Stimulated activated CD4-positive, alpha-beta T cell treated with anti-CD3 and anti-CD28 coated beads, Interleukin-1b, Interleukin-23, amount 100 ng/mL, for 1 hour (primary cell): ENCODE measurements around the gene HBB.

Experiments used
- DNase-seq, 2 donors: peaks; one replicate each; pipeline ENCODE4 v3.0.0-alpha.2; 2020; ENCODE audit warnings: low read depth in 2 of 2

The HBB gene

DNA sequence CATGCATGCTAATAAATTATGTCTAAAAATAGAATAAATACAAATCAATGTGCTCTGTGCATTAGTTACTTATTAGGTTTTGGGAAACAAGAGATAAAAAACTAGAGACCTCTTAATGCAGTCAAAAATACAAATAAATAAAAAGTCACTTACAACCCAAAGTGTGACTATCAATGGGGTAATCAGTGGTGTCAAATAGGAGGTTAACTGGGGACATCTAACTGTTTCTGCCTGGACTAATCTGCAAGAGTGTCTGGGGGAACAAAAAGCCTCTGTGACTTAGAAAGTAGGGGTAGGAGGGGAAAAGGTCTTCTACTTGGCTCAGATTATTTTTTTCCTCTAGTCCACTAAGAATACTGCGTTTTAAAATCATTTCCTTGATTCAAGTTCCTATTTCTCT lies 810 bp upstream of the HBB start:
- no peak for DNase-seq

DNA sequence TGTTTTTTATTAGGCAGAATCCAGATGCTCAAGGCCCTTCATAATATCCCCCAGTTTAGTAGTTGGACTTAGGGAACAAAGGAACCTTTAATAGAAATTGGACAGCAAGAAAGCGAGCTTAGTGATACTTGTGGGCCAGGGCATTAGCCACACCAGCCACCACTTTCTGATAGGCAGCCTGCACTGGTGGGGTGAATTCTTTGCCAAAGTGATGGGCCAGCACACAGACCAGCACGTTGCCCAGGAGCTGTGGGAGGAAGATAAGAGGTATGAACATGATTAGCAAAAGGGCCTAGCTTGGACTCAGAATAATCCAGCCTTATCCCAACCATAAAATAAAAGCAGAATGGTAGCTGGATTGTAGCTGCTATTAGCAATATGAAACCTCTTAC lies 1.4 kb downstream of the HBB start:
- no peak for DNase-seq

DNA sequence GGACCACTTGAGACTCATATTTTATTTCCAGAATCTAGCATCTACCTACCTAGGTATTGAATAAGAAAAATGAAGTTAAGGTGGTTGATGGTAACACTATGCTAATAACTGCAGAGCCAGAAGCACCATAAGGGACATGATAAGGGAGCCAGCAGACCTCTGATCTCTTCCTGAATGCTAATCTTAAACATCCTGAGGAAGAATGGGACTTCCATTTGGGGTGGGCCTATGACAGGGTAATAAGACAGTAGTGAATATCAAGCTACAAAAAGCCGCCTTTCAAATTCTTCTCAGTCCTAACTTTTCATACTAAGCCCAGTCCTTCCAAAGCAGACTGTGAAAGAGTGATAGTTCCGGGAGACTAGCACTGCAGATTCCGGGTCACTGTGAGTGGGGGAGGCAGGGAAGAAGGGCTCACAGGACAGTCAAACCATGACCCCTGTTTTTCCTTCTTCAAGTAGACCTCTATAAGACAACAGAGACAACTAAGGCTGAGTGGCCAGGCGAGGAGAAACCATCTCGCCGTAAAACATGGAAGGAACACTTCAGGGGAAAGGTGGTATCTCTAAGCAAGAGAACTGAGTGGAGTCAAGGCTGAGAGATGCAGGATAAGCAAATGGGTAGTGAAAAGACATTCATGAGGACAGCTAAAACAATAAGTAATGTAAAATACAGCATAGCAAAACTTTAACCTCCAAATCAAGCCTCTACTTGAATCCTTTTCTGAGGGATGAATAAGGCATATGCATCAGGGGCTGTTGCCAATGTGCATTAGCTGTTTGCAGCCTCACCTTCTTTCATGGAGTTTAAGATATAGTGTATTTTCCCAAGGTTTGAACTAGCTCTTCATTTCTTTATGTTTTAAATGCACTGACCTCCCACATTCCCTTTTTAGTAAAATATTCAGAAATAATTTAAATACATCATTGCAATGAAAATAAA lies 2.1 kb downstream of the HBB start:
- DNase-seq: no peak

DNA sequence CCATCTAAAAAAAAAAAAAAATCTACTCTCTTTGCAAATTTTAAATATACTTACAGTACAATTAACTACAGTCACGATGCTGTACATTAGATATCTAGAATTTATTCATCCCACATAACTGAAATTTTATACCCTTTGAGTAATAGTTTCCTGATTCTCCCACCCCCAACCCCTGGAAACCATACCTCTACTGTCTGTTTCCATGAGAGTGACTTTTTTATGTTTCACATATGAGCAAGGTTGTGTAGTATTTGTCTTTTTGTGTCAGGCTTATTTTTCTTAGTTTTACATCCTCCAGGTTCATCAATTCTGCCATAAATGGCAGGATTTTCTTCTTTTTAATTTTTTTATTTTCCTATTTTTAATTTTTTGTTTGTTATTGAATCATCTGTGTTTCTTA lies 3.2 kb downstream of the HBB start:
- DNase-seq: no peak

DNA sequence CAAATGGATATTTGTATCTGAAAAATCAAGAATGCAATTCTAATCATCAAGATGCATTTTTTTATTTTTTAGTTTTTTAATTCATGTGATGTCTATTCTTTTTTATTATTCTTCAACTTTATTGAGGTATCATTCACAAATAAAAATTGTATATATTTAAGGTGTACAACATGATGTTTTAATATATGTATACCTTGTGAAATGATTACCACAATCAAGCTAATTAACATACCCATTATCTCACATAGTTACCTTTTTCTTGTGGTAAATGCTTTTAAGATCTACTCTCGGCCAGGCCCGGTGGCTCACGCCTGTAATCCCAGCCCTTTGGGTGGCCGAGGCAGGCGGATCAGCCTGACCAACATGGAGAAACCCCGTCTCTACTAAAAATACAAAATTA lies 3.7 kb downstream of the HBB start:
- no peak for DNase-seq

DNA sequence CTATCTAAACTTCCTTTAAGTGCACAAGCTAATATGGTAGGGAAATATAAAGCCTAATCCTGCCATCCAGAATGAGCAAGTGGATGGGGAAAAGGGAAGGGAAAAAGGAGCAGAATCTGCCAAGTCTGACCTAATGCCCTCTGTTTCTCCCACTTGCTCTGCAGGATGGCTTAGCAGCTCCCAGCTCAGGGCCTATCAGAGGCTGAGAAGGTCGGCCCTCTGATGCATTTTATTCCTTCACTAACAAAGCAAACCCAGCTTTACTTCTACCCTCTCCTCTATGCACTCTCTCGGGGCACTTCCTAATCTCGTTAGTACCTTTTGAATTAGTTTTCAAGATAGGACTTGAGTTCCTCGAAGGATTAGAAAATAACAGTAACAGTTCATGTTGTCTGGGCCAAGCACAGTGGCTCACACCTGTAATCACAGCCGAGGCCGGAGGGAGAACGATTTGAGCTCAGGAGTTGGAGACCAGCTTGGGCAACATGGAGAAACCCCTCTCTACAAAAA lies 16.4 kb downstream of the HBB start:
- DNase-seq: no peak

DNA sequence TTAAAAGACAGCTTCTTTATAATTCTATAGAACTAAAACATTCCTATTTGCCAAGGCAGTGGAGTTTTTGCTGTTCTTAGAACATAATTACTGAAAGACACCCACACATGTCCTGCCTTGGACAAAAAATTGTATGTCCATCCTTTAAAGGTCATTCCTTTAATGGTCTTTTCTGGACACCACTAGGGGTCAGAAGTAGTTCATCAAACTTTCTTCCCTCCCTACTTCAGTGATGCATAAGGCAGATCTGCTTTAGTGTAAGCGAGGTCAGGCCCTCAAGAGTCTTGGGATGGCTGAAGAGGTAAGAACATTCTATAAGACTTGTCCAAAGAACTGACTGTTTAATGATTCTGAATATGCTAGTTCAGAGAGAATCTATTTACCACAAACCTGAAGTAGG lies 22.1 kb downstream of the HBB start:
- DNase-seq: no peak

DNA sequence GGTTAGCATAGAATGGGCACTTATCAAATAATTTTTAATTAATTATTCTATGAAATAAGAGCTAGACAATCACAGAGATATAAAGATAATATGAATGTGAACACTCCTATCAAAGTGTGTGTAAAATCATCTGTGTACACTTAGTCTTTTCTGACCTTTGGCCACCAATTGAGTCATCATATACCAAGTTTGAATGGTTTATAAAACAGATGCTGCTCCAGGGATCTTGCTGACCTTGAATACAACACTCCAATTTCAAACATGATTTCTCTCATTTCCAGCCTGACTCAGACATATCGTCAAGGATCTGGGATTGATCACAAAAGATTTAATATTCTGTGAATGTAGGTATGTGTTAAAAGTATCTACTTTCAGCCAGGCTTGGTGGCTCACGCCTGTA lies 23.5 kb downstream of the HBB start:
- no peak for DNase-seq

DNA sequence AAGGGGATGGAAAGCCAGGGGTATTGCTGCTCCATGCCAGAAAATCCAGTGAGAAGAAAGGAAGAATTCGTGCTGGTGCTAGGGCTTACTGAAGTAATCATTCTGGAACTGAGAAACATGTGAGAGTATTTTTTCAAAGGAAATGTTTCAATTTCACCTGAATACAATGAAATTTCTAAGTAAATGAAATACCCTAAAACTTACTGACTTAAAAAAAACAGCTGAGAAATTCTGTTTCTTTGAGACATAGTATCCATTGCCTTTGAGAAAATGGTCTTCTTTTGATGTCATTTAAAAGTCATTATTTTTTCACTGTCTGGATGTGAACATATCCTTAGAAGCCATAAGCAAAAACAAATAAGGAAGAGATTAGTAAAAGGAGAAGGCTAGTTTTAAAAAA lies 26.3 kb downstream of the HBB start, which contains the start of gene OR51V1:
Gene OR51V1, minus strand, starts transcription at position 101 of the 400 bp plus-strand sequence. Its CDS starts 0 bp downstream, at position 101.
- no peak for DNase-seq

DNA sequence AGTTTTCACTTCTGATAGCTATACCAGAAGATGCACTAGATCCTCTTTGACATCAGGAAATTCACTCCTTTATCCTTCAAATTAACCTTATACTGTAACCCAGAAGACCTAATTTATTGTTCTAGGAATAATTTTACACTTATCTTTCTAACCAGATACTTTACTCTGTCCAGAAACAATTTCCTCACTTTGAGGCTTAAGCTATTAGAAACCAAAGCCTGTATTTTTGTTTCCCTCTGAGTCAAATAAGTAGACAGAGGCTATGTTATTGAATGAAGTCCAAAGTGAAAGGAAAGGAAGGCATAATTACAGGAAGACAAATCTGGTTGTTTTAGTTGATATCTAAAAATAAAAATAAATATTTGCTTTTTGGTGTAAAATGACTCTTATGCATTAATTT lies 28.6 kb downstream of the HBB start:
- no peak for DNase-seq

DNA sequence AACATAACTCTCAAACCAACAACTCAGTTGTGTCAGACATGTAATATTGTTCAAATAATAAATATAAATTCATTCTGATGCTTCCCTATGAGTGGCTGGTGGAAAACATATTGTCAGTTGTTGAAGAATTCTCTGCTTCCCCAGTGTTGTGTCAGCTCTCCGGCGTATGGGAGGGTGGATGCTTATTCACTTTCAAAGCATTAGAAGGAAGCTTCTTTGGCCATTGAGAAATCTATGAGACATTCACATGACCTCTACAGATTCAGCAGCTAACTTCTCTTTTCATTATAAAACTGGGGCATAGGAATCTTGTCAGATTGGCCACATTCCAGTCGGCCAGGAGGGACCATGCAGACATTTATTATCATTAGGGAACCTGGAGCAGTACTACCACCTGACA lies 29.3 kb downstream of the HBB start:
- DNase-seq: no peak

DNA sequence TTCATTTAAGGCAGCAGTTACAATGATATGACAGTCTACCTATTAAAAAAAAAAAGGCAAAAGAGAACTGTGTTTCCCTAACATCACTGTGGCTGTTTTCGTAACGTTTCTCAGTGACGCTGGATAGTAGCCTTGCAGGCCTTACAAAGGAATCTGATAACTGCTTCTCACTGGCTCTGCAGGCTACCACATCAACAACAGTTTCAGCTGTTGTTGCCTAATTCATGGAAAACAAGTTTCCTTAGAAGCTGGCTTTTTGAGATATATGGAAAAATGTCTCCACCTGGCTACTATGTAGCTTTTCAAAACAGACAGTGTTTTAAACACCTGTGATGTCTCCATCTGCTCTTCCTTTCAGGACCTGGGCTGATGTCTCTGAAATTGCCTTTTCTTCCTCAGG lies 30.1 kb downstream of the HBB start:
- DNase-seq: no peak

DNA sequence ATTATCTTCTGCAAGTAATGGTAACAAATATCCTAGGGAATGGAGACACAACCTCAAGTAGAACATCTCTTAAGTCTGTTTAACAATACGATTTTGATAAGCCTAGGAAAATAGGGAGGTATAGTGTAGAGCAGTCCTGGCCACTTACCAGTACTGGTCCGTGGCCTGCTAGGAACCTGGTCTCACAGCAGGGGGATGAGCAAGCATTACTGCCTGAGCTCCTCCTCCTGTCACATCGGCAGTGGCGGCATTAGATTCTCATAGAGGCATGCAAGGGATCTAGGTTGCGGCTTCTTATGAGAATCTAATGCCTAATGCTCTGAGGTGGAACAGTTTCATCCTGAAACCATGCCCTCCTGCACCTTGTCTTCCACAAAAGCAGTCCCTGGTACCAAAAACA lies 30.8 kb downstream of the HBB start:
- DNase-seq: no peak

DNA sequence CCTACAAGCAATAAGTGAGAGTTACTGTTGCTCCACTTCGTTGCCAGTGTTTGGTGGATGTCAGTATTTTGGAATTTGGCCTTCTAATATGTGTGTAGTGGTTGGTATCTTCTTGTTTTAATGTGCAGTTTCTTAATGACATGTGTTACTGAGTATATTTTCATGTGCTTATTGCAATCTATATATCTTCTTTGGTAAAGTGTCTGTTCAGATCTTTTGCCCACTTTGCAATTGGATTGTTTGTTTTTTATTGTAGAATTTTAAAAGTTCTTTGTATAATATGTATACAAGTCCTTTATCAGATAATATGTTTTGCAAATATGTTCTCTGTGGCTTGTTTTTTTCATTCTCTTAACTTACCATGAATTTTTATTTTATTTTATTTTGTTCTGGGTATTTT lies 34.1 kb downstream of the HBB start:
- DNase-seq: no peak

DNA sequence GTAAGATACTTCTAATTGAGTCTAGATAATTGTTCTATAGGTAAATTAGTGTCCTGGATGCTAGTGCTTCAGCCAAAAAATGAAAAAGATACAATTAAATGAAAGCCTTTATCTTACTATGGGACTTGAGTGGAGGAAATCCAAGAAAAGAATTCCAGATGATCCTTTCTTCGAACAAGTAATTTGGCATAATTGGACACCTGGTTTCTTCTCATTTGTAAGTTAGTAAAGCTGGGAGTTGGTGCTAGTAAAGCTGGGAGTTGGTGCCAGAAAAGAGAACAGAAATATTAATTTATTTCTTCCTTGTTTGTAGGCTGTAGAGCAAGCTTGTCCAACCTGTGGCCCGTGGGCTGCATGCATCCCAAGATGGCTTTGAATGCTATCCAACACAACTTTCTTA lies 38.7 kb downstream of the HBB start:
- DNase-seq: no peak

DNA sequence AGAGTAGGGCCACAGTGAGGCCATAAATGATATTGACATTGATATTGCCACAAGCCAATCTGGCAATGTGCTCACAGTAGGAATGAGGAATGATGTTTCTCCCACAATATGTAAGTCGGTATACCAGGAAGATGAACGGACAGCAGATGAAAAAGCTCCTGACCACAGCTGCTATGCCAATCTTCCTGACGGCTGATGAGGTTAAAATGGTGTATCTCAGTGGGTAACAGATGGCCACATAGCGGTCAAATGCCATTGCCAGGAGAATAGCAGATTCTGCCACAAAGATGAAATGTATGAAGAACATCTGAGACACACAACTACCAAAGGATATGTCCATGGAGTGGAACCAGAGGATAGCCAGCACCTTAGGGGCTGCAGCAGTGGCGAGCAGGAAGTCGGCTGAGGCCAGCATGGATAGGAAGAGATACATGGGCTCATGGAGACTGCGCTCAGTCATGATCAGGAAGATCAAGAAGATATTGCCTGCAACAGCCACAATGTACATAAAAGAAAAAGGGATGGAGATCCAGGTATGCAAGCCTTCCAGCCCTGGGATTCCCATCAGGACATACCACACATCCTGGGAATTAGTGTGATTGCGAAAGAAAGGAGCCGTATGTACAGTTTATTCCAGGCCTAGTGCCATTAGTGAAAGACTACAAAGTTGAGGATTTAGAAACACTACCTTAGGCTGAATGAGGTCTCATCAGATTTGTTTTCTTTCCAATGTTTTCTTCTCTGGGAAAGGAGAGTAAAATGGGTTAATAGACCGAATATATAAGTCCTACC lies 48.6 kb downstream of the HBB start:
- DNase-seq: no peak
